Hepatocyte (in vitro differentiated cells): ENCODE results near the gene COL5A2. TPM values are rescaled to one million over a fixed set of nuclear protein-coding genes. Genes with fewer than 3 reads are reported as not detected.
A peak's percentile ranks its signal among the peaks of the same experiment; 100 is the strongest.

Experiments
- DNase-seq: peaks from one replicate; pipeline ENCODE4 v3.0.0-alpha.2; 2016; ENCODE audit warnings: low spot score
- H2AFZ ChIP-seq: fragments of 200-600 bp; sonication (generic); 2 replicates; pipeline ENCODE4 v1.6.0; 2016; ENCODE audit warnings: antibody characterized with exemption, mild to moderate bottlenecking
- H3K27ac ChIP-seq: fragments of 200-600 bp; sonication (generic); 2 replicates; pipeline ENCODE4 v1.5.1; 2016; ENCODE audit warnings: mild to moderate bottlenecking
- H3K27me3 ChIP-seq: fragments of 200-600 bp; sonication (generic); 2 replicates; pipeline ENCODE4 v1.6.1; 2016
- H3K36me3 ChIP-seq: fragments of 200-600 bp; sonication (generic); replicated peaks from 2 replicates; pipeline ENCODE4 v1.5.1; 2016; ENCODE audit warnings: low read depth; ENCODE audit not compliant: insufficient read depth
- H3K4me1 ChIP-seq: fragments of 200-600 bp; sonication (generic); 2 replicates; pipeline ENCODE4 v1.5.1; 2016; ENCODE audit warnings: mild to moderate bottlenecking, moderate library complexity; ENCODE audit not compliant: insufficient read depth
- H3K4me2 ChIP-seq: fragments of 200-600 bp; sonication (generic); 2 replicates; pipeline ENCODE4 v1.6.0; 2016
- H3K4me3 ChIP-seq: fragments of 200-600 bp; sonication (generic); 2 replicates; pipeline ENCODE4 v1.5.1; 2016; ENCODE audit warnings: mild to moderate bottlenecking
- H3K79me2 ChIP-seq: fragments of 200-600 bp; sonication (generic); 2 replicates; pipeline ENCODE4 v1.6.0; 2017; ENCODE audit warnings: mild to moderate bottlenecking
- H3K9me2 ChIP-seq: fragments of 200-600 bp; sonication (generic); replicated peaks from 2 replicates; pipeline ENCODE4 v1.6.0; 2017; ENCODE audit warnings: mild to moderate bottlenecking; ENCODE audit not compliant: insufficient read depth
- H3K9me3 ChIP-seq: fragments of 200-600 bp; sonication (generic); 2 replicates; pipeline ENCODE4 v1.5.1; 2016; ENCODE audit warnings: low read depth, mild to moderate bottlenecking
- H4K20me1 ChIP-seq: fragments of 200-600 bp; sonication (generic); 2 replicates; pipeline ENCODE4 v1.6.0; 2016; ENCODE audit warnings: mild to moderate bottlenecking; ENCODE audit not compliant: insufficient read depth, poor library complexity, severe bottlenecking
- EZH2 ChIP-seq: fragments of 200-600 bp; sonication (generic); IDR thresholded peaks from 2 replicates; pipeline ENCODE4 v1.6.1; 2016; ENCODE audit warnings: antibody characterized with exemption, mild to moderate bottlenecking, borderline replicate concordance
- EZH2phosphoT487 ChIP-seq: fragments of 200-600 bp; sonication (generic); IDR thresholded peaks from one replicate; pipeline ENCODE4 v1.6.1; 2018; ENCODE audit warnings: antibody characterized with exemption, mild to moderate bottlenecking, low read depth, moderate library complexity; ENCODE audit not compliant: unreplicated experiment, severe bottlenecking
- WGBS: methylation state at CpG from one replicate; pipeline ENCODE4 v1.1.6; 2016; ENCODE audit warnings: low lambda C conversion rate; ENCODE audit errors: missing lambda C conversion rate; 5-methylcytosine and 5-hydroxymethylcytosine counted together
- polyA plus RNA-seq: library from polyadenylated mRNA; unstranded; fragments of >200 nt; fragmentation: Nextera tagmentation; extraction: Ambion mirVana; gene quantifications from 2 replicates; pipeline ENCODE4 v1.2.1, GENCODE V29; 2016
- total RNA-seq: library from RNA; depleted of rRNA; stranded (reverse); fragments of >200 nt; gene quantifications from 2 replicates; pipeline ENCODE4 v1.2.3, GENCODE V29; 2014
- TF ChIP-seq, protein P1 (sequence below): fragments of 200-600 bp; sonication (generic); IDR thresholded peaks from 2 replicates; pipeline ENCODE4 v1.5.1; 2016; ENCODE audit warnings: antibody characterized with exemption, mild to moderate bottlenecking; ENCODE audit not compliant: poor library complexity

COL5A2 gene
- total and polyA plus RNA-seq, 2 experiments from 2014 or later: 137 to 406 TPM

DNA sequence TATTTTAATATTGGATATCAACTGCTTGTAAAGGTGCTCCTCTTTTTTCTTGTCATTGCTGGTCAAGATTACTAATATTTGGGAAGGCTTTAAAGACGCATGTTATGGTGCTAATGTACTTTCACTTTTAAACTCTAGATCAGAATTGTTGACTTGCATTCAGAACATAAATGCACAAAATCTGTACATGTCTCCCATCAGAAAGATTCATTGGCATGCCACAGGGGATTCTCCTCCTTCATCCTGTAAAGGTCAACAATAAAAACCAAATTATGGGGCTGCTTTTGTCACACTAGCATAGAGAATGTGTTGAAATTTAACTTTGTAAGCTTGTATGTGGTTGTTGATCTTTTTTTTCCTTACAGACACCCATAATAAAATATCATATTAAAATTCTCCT, 167.2 kb downstream of the COL5A2 start:
- WGBS: 88% methylated on average over 1 of the region's 1 CpG

DNA sequence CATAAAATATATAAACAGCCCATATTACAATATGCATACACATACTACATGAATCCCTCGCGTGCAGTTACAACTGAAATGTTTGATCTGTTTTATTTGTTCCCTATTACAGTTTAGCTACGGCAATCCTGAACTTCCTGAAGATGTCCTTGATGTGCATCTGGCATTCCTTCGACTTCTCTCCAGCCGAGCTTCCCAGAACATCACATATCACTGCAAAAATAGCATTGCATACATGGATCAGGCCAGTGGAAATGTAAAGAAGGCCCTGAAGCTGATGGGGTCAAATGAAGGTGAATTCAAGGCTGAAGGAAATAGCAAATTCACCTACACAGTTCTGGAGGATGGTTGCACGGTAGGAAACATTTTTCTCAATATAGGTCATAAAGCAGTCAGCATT, 169.0 kb downstream of the COL5A2 start:
- Histone ChIP-seq H3K79me2 (no peaks in the 10 kb centered on the region), H3K27ac (peak overlapping the region; percentile 3), H3K4me3 (no peak overlapping the region), H2AFZ (no peak overlapping the region), H3K4me2 (no peak overlapping the region), H4K20me1 (no peaks in the 10 kb centered on the region), H3K9me2 (no peaks in the 10 kb centered on the region), H3K9me3 (no peaks in the 10 kb centered on the region), H3K27me3 (no peaks in the 10 kb centered on the region), H3K4me1 (no peaks in the 10 kb centered on the region), H3K36me3 (no peaks in the 10 kb centered on the region)
- no peak for DNase-seq
- WGBS: 80% methylated on average over 6 of the region's 6 CpGs
- TF ChIP-seq EZH2 (no peak), EZH2phosphoT487 (no peak)
- TF ChIP-seq, protein P1, sequence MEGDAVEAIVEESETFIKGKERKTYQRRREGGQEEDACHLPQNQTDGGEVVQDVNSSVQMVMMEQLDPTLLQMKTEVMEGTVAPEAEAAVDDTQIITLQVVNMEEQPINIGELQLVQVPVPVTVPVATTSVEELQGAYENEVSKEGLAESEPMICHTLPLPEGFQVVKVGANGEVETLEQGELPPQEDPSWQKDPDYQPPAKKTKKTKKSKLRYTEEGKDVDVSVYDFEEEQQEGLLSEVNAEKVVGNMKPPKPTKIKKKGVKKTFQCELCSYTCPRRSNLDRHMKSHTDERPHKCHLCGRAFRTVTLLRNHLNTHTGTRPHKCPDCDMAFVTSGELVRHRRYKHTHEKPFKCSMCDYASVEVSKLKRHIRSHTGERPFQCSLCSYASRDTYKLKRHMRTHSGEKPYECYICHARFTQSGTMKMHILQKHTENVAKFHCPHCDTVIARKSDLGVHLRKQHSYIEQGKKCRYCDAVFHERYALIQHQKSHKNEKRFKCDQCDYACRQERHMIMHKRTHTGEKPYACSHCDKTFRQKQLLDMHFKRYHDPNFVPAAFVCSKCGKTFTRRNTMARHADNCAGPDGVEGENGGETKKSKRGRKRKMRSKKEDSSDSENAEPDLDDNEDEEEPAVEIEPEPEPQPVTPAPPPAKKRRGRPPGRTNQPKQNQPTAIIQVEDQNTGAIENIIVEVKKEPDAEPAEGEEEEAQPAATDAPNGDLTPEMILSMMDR: no peak

More for the DNA sequence above, 167.2 kb downstream of the COL5A2 start:
- H3K4me3 ChIP-seq: no peak overlapping the region
- H3K4me1 ChIP-seq: no peaks in the 10 kb centered on the region
- H3K27ac ChIP-seq: peak overlapping the region; percentile 39
- no peak overlapping the region for H3K4me2 ChIP-seq
- no peaks in the 10 kb centered on the region for H3K79me2 ChIP-seq
- no peaks in the 10 kb centered on the region for H3K9me3 ChIP-seq
- H3K9me2 ChIP-seq: no peaks in the 10 kb centered on the region
- DNase-seq: no peak
- H3K36me3 ChIP-seq: no peaks in the 10 kb centered on the region
- H4K20me1 ChIP-seq: no peaks in the 10 kb centered on the region
- TF ChIP-seq EZH2phosphoT487: no peak
- peak; percentile 26 for TF ChIP-seq EZH2
- H2AFZ ChIP-seq: no peak overlapping the region
- H3K27me3 ChIP-seq: no peaks in the 10 kb centered on the region

DNA sequence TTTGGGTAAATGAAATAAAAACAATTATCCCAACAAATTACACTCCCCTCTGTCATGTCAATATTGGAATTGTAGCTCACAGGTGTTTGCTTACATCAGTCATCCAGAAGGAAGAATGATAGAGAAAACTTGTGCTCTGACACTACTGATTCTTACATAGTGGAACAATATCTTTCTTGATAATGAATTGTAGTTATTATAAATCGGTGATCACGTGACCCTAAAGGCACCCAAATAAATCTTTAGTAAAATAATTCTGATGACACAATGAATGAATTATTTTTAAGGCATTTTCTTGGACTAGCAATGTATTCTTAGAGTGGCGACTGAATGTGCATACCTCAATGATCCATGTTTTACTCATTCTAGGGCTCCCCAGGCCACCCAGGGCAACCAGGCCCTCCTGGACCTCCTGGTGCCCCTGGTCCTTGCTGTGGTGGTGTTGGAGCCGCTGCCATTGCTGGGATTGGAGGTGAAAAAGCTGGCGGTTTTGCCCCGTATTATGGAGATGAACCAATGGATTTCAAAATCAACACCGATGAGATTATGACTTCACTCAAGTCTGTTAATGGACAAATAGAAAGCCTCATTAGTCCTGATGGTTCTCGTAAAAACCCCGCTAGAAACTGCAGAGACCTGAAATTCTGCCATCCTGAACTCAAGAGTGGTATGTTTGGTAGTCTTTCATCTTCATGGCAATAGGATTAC, 170.9 kb downstream of the COL5A2 start:
- Histone ChIP-seq H3K27ac (peak overlapping the region; percentile 26), H2AFZ (no peak overlapping the region), H4K20me1 (no peaks in the 10 kb centered on the region), H3K4me2 (no peak overlapping the region), H3K4me3 (no peak overlapping the region), H3K9me2 (no peaks in the 10 kb centered on the region), H3K79me2 (no peaks in the 10 kb centered on the region), H3K9me3 (no peaks in the 10 kb centered on the region), H3K4me1 (no peaks in the 10 kb centered on the region), H3K36me3 (no peaks in the 10 kb centered on the region), H3K27me3 (no peaks in the 10 kb centered on the region)
- TF ChIP-seq EZH2phosphoT487: no peak
- TF ChIP-seq EZH2: no peak
- TF ChIP-seq, protein P1: no peak
- no peak for DNase-seq
- WGBS: 83% methylated on average over 9 of the region's 9 CpGs

DNA sequence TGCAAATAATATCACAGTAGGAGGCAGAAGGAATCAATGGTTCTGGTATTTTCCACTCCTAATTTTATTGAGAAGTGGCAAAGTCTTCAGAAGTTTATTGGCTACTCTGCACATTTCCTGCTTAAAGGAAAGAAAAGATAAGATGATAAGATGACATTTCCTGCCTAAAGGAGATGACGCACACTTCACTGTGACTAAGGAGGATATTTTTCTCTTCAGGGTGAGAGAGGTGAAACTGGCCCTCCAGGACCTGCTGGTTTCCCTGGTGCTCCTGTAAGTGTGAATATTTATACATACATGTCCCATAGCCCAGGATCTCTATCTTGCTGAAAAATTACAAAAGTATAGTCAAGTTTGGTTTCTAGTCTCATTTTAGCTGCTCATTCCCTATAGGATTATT, 177.5 kb downstream of the COL5A2 start:
- TF ChIP-seq, protein P1: no peak
- TF ChIP-seq EZH2phosphoT487 (no peak), EZH2 (no peak)
- H2AFZ ChIP-seq: no peak overlapping the region
- H3K36me3 ChIP-seq: no peaks in the 10 kb centered on the region
- peak overlapping the region; percentile 65 for H3K27ac ChIP-seq
- H3K27me3 ChIP-seq: no peaks in the 10 kb centered on the region
- H3K79me2 ChIP-seq: peaks cover 9% of the 10 kb centered on the region
- 40% methylated on average over 1 of the region's 1 CpG for WGBS
- H3K4me2 ChIP-seq: no peak overlapping the region
- no peaks in the 10 kb centered on the region for H3K9me2 ChIP-seq
- no peaks in the 10 kb centered on the region for H4K20me1 ChIP-seq
- no peak overlapping the region for H3K4me3 ChIP-seq
- no peak for DNase-seq
- no peaks in the 10 kb centered on the region for H3K9me3 ChIP-seq
- H3K4me1 ChIP-seq: peaks cover 3% of the 10 kb centered on the region
